Measurements from ENCODE around the gene APAF1. TPM values are rescaled to one million over a fixed set of nuclear protein-coding genes. Genes with fewer than 3 reads are reported as not detected.
A peak's percentile ranks its signal among the peaks of the same experiment; 100 is the strongest.

The APAF1 gene
- polyA plus RNA-seq, 3 donors: 29.5 to 36.7 (median 30.0) TPM

DNA sequence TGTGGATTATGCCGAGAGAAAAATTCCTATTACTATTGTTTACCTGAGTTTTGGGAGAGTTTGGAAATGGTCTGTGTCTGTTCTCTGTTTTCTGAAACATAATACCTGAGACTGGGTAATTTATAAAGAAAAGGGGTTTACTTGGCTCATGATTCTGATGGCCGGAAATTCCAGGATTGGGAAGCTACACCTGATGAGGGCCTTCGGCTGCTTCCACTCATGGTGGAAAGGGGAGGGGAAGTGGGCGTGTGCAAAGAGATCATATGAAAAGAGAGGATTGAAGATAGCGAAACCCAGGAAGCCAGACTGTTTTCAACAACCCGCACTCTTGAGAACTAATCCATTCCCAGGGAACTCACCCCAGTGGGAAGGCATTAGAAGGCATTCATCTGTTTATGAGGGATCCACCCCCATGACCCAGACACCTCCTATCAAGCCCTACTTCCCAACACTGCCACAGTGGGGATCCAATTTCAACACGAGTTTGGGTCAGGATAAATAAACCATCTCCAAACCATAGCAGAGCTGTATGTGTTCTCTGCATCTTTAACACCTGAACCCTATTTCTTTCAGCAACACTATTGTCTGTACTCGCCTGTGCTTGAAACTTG lies 51.1 kb downstream of the APAF1 start:
- intact Hi-C loops (cut with micrococcal nuclease): no loop called here
- no peak for TF ChIP-seq CTCF (IDR thresholded peaks at IDR 0.05)
- Mint-ChIP-seq H3K27me3 (ENCODE audit: low read depth in 3 of 3) (no peaks in the 10 kb centered on the region), H3K4me1 (peaks cover 31% of the 10 kb centered on the region), H3K36me3 (peaks cover 72 to 93% of the 10 kb centered on the region in 2 donors), H3K4me3 (no peak overlapping the region), H3K9me3 (no peaks in the 10 kb centered on the region), H3K27ac (peak overlapping the region in 6 of 7 donors; percentile 3 to 81 (median 53))
- WGBS (ENCODE audit: insufficient coverage): 70% methylated on average over 2 of the region's 8 CpGs
- peaks cover 71 to 95% of the 10 kb centered on the region in 2 donors for H3K36me3 ChIP-seq (replicated peaks in 1 of 2; ENCODE audit: control insufficient read depth in 1 of 2, insufficient read depth in 2 of 2, low read length in 2 of 2)
- H3K79me2 ChIP-seq (ENCODE audit: insufficient read depth, low read length): peaks cover 98% of the 10 kb centered on the region
- H3K4me1 ChIP-seq (ENCODE audit: control insufficient read depth in 1 of 2, insufficient read depth in 2 of 2, low read length in 2 of 2): peaks cover 17 to 27% of the 10 kb centered on the region in 2 donors
- H4K20me1 ChIP-seq (ENCODE audit: insufficient read depth, low read length): peaks cover 100% of the 10 kb centered on the region
- H3K27me3 ChIP-seq (ENCODE audit: control insufficient read depth in 2 of 2, insufficient read depth in 2 of 2, low read length in 2 of 2): no peaks in the 10 kb centered on the region
- H3K4me2 ChIP-seq (replicated peaks; ENCODE audit: extremely low read depth, low read length, poor library complexity, severe bottlenecking): no peak overlapping the region
- no peak overlapping the region for H2AFZ ChIP-seq (ENCODE audit: insufficient read depth, low read depth, low read length, poor library complexity, severe bottlenecking)
- no peak overlapping the region for H3K4me3 ChIP-seq (replicated peaks in 1 of 3; ENCODE audit: low read depth in 2 of 3, low read length in 3 of 3)
- H3K27ac ChIP-seq (ENCODE audit: low read depth in 1 of 2, low read length in 2 of 2): peak overlapping the region in 1 of 2 donors; percentile 65
- no peak overlapping the region for H3K9ac ChIP-seq (ENCODE audit: insufficient read depth, low read length, poor library complexity, severe bottlenecking)
- DNase-seq: no peak
- H3K9me3 ChIP-seq (replicated peaks in 1 of 2; ENCODE audit: control insufficient read depth in 1 of 2, insufficient read depth in 1 of 2, low read length in 2 of 2): no peaks in the 10 kb centered on the region

DNA sequence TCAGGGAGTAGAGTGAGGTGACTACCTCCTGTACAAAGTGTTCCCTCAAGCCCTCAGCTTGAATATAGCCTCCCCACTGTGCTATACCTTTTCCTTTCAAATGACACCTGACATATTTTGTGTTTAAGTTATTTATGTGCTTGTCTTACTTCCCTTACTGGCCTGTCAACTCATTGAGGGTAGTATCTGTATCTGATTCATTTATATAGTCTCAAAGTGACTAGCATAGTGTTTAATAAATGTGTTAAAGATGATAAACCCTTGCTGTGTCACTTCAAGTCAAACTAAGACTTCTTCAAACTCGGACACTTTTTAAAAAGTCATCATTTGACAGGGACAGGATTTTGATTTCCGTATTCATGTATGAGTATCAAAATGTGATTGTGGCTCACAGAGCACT lies 52.1 kb downstream of the APAF1 start:
- H3K9me3 ChIP-seq (replicated peaks in 1 of 2; ENCODE audit: control insufficient read depth in 1 of 2, insufficient read depth in 1 of 2, low read length in 2 of 2): no peaks in the 10 kb centered on the region
- H2AFZ ChIP-seq (ENCODE audit: insufficient read depth, low read depth, low read length, poor library complexity, severe bottlenecking): no peak overlapping the region
- peaks cover 95% of the 10 kb centered on the region for H3K79me2 ChIP-seq (ENCODE audit: insufficient read depth, low read length)
- intact Hi-C loops (cut with micrococcal nuclease): no loop called here
- no peaks in the 10 kb centered on the region for H3K27me3 ChIP-seq (ENCODE audit: control insufficient read depth in 2 of 2, insufficient read depth in 2 of 2, low read length in 2 of 2)
- peak overlapping the region in 1 of 2 donors; percentile 65 for H3K27ac ChIP-seq (ENCODE audit: low read depth in 1 of 2, low read length in 2 of 2)
- H3K4me3 ChIP-seq (replicated peaks in 1 of 3; ENCODE audit: low read depth in 2 of 3, low read length in 3 of 3): no peak overlapping the region
- peaks cover 100% of the 10 kb centered on the region for H4K20me1 ChIP-seq (ENCODE audit: insufficient read depth, low read length)
- Mint-ChIP-seq H3K27ac (peak overlapping the region in 5 of 7 donors; percentile 3 to 81 (median 46)), H3K27me3 (ENCODE audit: low read depth in 3 of 3) (no peaks in the 10 kb centered on the region), H3K4me1 (peaks cover 25% of the 10 kb centered on the region), H3K36me3 (peaks cover 72 to 94% of the 10 kb centered on the region in 2 donors), H3K4me3 (no peak overlapping the region), H3K9me3 (no peaks in the 10 kb centered on the region)
- WGBS (ENCODE audit: insufficient coverage): no CpG with 5 or more reads among the region's 2 CpGs
- H3K4me2 ChIP-seq (replicated peaks; ENCODE audit: extremely low read depth, low read length, poor library complexity, severe bottlenecking): no peak overlapping the region
- H3K4me1 ChIP-seq (ENCODE audit: control insufficient read depth in 1 of 2, insufficient read depth in 2 of 2, low read length in 2 of 2): peaks cover 15 to 23% of the 10 kb centered on the region in 2 donors
- no peak for DNase-seq
- peaks cover 73 to 99% of the 10 kb centered on the region in 2 donors for H3K36me3 ChIP-seq (replicated peaks in 1 of 2; ENCODE audit: control insufficient read depth in 1 of 2, insufficient read depth in 2 of 2, low read length in 2 of 2)
- H3K9ac ChIP-seq (ENCODE audit: insufficient read depth, low read length, poor library complexity, severe bottlenecking): no peak overlapping the region
- no peak for TF ChIP-seq CTCF (IDR thresholded peaks at IDR 0.05)
